Body of pancreas (tissue), 4 donors: ENCODE data around the gene BPIFB6.

Experiments used
- POLR2A ChIP-seq, 3 donors: fragments of 450-650 bp; IDR thresholded peaks; one replicate each; pipeline ENCODE4 v1.6.1; 2016; ENCODE audit warnings: antibody characterized with exemption in 3 of 3, mild to moderate bottlenecking in 2 of 3
- TF ChIP-seq, protein P1 (sequence below), 7 experiments: fragments of 450-650 bp in 4 of 7; fragments of 200-600 bp in 3 of 7; sonication (generic) in 3 of 7; IDR thresholded peaks; one replicate each; pipeline ENCODE4 v1.5.1; 2016 to 2019; ENCODE audit warnings: antibody characterized with exemption in 7 of 7

DNA sequence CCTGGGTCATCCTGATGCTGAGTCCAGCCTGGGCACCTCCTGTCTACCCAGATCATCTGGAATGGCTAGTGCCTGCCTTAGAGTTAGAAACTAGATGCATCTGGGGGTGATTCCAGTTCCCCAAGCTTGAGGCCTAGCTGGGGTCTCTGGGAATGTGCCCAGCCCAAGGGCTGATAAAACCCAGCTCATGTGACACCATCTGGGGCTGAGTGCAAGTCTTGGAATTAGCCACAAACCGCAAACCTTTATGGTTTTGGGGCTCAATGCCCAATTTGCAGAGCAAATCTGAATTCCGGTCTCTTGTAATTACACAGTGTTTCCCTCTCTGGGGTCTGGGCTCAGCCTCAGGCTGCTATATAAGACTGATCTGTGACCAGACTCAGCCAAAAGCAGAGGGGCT lies 47.8 kb downstream of the BPIFB6 start, which contains the start of gene BPIFB4:
- TF ChIP-seq, protein P1, sequence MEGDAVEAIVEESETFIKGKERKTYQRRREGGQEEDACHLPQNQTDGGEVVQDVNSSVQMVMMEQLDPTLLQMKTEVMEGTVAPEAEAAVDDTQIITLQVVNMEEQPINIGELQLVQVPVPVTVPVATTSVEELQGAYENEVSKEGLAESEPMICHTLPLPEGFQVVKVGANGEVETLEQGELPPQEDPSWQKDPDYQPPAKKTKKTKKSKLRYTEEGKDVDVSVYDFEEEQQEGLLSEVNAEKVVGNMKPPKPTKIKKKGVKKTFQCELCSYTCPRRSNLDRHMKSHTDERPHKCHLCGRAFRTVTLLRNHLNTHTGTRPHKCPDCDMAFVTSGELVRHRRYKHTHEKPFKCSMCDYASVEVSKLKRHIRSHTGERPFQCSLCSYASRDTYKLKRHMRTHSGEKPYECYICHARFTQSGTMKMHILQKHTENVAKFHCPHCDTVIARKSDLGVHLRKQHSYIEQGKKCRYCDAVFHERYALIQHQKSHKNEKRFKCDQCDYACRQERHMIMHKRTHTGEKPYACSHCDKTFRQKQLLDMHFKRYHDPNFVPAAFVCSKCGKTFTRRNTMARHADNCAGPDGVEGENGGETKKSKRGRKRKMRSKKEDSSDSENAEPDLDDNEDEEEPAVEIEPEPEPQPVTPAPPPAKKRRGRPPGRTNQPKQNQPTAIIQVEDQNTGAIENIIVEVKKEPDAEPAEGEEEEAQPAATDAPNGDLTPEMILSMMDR (IDR thresholded peaks at IDR 0.05) = no peak
- no peak for TF ChIP-seq POLR2A (IDR thresholded peaks at IDR 0.05)
